GM23338 (cell line): ENCODE data around the gene SLC26A1. TPM values are rescaled to one million over a fixed set of nuclear protein-coding genes. Genes with fewer than 3 reads are reported as not detected.

Experiments used
- ATAC-seq: fragments of 200-7000 bp; cut with Tn5 transposase; 3 replicates; pipeline ENCODE4 v1.9.1; 2020
- DNase-seq: peaks from one replicate; pipeline ENCODE4 v3.0.0-alpha.2; 2015; ENCODE audit warnings: low spot score
- H2AFZ ChIP-seq: fragments of 200-600 bp; sonication (generic); 2 replicates; pipeline ENCODE4 v1.8.0; 2016; ENCODE audit warnings: antibody characterized with exemption, mild to moderate bottlenecking, moderate library complexity
- H3F3A ChIP-seq: fragments of 200-600 bp; sonication (generic); replicated peaks from 2 replicates; pipeline ENCODE4 v1.8.0; 2017; ENCODE audit warnings: antibody characterized with exemption, mixed run types, low read depth
- H3K27ac ChIP-seq: fragments of 200-600 bp; sonication (generic); 2 replicates; pipeline ENCODE4 v1.6.1; 2016; ENCODE audit warnings: low read depth
- H3K27me3 ChIP-seq: fragments of 200-600 bp; sonication (generic); 2 replicates; pipeline ENCODE4 v1.8.0; 2016; ENCODE audit warnings: mild to moderate bottlenecking, mixed run types, moderate library complexity; ENCODE audit not compliant: insufficient read depth
- H3K36me3 ChIP-seq: fragments of 200-600 bp; sonication (generic); 2 replicates; pipeline ENCODE4 v1.8.0; 2016; ENCODE audit warnings: mild to moderate bottlenecking; ENCODE audit not compliant: insufficient read depth
- H3K4me1 ChIP-seq: fragments of 200-600 bp; sonication (generic); 2 replicates; pipeline ENCODE4 v1.8.0; 2016; ENCODE audit warnings: mild to moderate bottlenecking, moderate library complexity; ENCODE audit not compliant: insufficient read depth
- H3K4me2 ChIP-seq: fragments of 200-600 bp; sonication (generic); 2 replicates; pipeline ENCODE4 v1.7.1; 2017; ENCODE audit warnings: mixed run types
- H3K4me3 ChIP-seq: fragments of 200-600 bp; sonication (generic); 2 replicates; pipeline ENCODE4 v1.6.1; 2016; ENCODE audit warnings: mixed run types
- H3K79me2 ChIP-seq: fragments of 200-600 bp; sonication (generic); replicated peaks from 2 replicates; pipeline ENCODE4 v1.8.0; 2017; ENCODE audit warnings: mild to moderate bottlenecking; ENCODE audit not compliant: insufficient read depth
- H3K9me2 ChIP-seq: fragments of 200-600 bp; sonication (generic); 2 replicates; pipeline ENCODE4 v1.8.0; 2017; ENCODE audit not compliant: insufficient read depth
- H4K20me1 ChIP-seq: fragments of 200-600 bp; sonication (generic); replicated peaks from 2 replicates; pipeline ENCODE4 v1.8.0; 2017; ENCODE audit warnings: mild to moderate bottlenecking; ENCODE audit not compliant: insufficient read depth
- H3K27ac Mint-ChIP-seq: 2 replicates; pipeline ENCODE4 v1.8.0; 2020; ENCODE audit warnings: inconsistent platforms, mild to moderate bottlenecking, moderate library complexity, mixed read lengths
- H3K27me3 Mint-ChIP-seq: 3 replicates; pipeline ENCODE4 v1.8.0; 2022; ENCODE audit warnings: low read depth, mild to moderate bottlenecking, moderate library complexity, mixed read lengths, inconsistent platforms; ENCODE audit not compliant: insufficient read depth, poor library complexity
- H3K36me3 Mint-ChIP-seq: 3 replicates; pipeline ENCODE4 v1.8.0; 2021; ENCODE audit warnings: low read depth, mild to moderate bottlenecking, inconsistent platforms, moderate library complexity, mixed read lengths
- H3K4me1 Mint-ChIP-seq: 3 replicates; pipeline ENCODE4 v1.8.0; 2020; ENCODE audit warnings: mild to moderate bottlenecking, inconsistent platforms, mixed read lengths
- H3K4me3 Mint-ChIP-seq: 3 replicates; pipeline ENCODE4 v1.8.0; 2021; ENCODE audit warnings: moderate library complexity, mild to moderate bottlenecking, inconsistent platforms, mixed read lengths
- H3K9me3 Mint-ChIP-seq: 3 replicates; pipeline ENCODE4 v1.8.0; 2020; ENCODE audit warnings: moderate library complexity, mild to moderate bottlenecking, inconsistent platforms, mixed read lengths
- CREB1 ChIP-seq: fragments of 250-450 bp; sonication (Bioruptor Pico); IDR thresholded peaks from 2 replicates; pipeline ENCODE4 v1.5.0; 2020; ENCODE audit warnings: low read depth, mild to moderate bottlenecking, moderate library complexity
- CTCF ChIP-seq, 2 experiments: fragments of 200-600 bp in 1 of 2; sonication (generic) in 1 of 2; conservative IDR thresholded peaks; 2 replicates each; pipeline versions ENCODE4 v1.5.1 to v1.6.1; 2016 to 2017; ENCODE audit warnings: antibody characterized with exemption in 2 of 2, low read depth in 2 of 2, mild to moderate bottlenecking in 2 of 2, moderate library complexity in 1 of 2
- EZH2phosphoT487 ChIP-seq: fragments of 200-600 bp; sonication (generic); IDR thresholded peaks from one replicate; pipeline ENCODE4 v1.8.1; 2018; ENCODE audit warnings: antibody characterized with exemption; ENCODE audit not compliant: unreplicated experiment
- JUNB ChIP-seq: IDR thresholded peaks from one replicate; pipeline ENCODE4 v1.6.1; 2016; ENCODE audit warnings: antibody characterized with exemption; ENCODE audit not compliant: unreplicated experiment
- NANOG ChIP-seq: IDR thresholded peaks from 2 replicates; pipeline ENCODE4 v1.6.1; 2016; ENCODE audit warnings: antibody characterized with exemption, borderline replicate concordance
- POLR2AphosphoS5 ChIP-seq: IDR thresholded peaks from 2 replicates; pipeline ENCODE4 v1.6.1; 2016; ENCODE audit warnings: antibody characterized with exemption, low read depth
- REST ChIP-seq: IDR thresholded peaks from one replicate; pipeline ENCODE4 v1.6.1; 2018; ENCODE audit warnings: antibody characterized with exemption; ENCODE audit not compliant: unreplicated experiment
- STAT1 ChIP-seq: IDR thresholded peaks from one replicate; pipeline ENCODE4 v1.6.1; 2016; ENCODE audit warnings: antibody characterized with exemption; ENCODE audit not compliant: unreplicated experiment
- ZNF331 ChIP-seq: fragments of 250-450 bp; sonication (Bioruptor Pico); IDR thresholded peaks from 2 replicates; pipeline ENCODE4 v1.5.0; 2020; ENCODE audit warnings: low read depth, mild to moderate bottlenecking, moderate library complexity
- ZNF462 ChIP-seq: fragments of 250-450 bp; sonication (Bioruptor Pico); IDR thresholded peaks from 2 replicates; pipeline ENCODE4 v1.5.0; 2020; ENCODE audit warnings: mild to moderate bottlenecking, moderate library complexity
- polyA plus RNA-seq: library from polyadenylated mRNA; unstranded; fragments of >200 nt; fragmentation: Nextera tagmentation; extraction: Ambion mirVana; gene quantifications from 2 replicates; pipeline ENCODE4 v1.2.1, GENCODE V29; 2016
- total RNA-seq: library from RNA; depleted of rRNA; stranded (reverse); fragments of >200 nt; shearing (Covaris generic); gene quantifications from 2 replicates; pipeline ENCODE4 v1.2.3, GENCODE V29; 2014

Gene SLC26A1
- total and polyA plus RNA-seq, 2 experiments from 2014 or later, result 0.10 to 0.27 TPM

GRCh38 chr4:1004557-1005485 lies 11.6 kb upstream of the SLC26A1 start:
- Mint-ChIP-seq H3K4me1 (peaks cover 3% of the 10 kb centered on the region; the same call in 2 of the 3 replicates), H3K27ac (no peak overlapping the region), H3K4me3 (no peak overlapping the region), H3K27me3 (peaks cover 72% of the 10 kb centered on the region), H3K36me3 (no peaks in the 10 kb centered on the region), H3K9me3 (peaks cover 9% of the 10 kb centered on the region; the same call in 2 of the 3 replicates)
- no peak overlapping the region for H2AFZ ChIP-seq
- no peak for ATAC-seq
- TF ChIP-seq EZH2phosphoT487 (no peak), ZNF331 (CRISPR knock-in tag) (no peak), STAT1 (no peak), NANOG (no peak), CREB1 (no peak), ZNF462 (no peak), POLR2AphosphoS5 (no peak), REST (no peak), CTCF (conservative IDR thresholded peaks at IDR 0.05; ENCODE audit: low read depth in 2 of 2) (no peak), JUNB (no peak)
- no peaks in the 10 kb centered on the region for H3K9me2 ChIP-seq
- no peak overlapping the region for H3K4me2 ChIP-seq
- H3K4me1 ChIP-seq, result 0 out of 2 replicates have a peak, but pooled peaks cover 5% of the 10 kb centered on the region
- no peak overlapping the region for H3K4me3 ChIP-seq
- H3K27me3 ChIP-seq, result peaks cover 94% of the 10 kb centered on the region
- no peak for DNase-seq
- no peaks in the 10 kb centered on the region for H3F3A ChIP-seq
- H3K79me2 ChIP-seq, result no peaks in the 10 kb centered on the region
- no peaks in the 10 kb centered on the region for H3K36me3 ChIP-seq
- H4K20me1 ChIP-seq, result no peaks in the 10 kb centered on the region
- H3K27ac ChIP-seq, result no peak overlapping the region
